Prostate gland (tissue), 2 donors: Measurements from ENCODE around the gene EREG. TPM values are rescaled to one million over a fixed set of nuclear protein-coding genes. Genes with fewer than 3 reads are reported as not detected.

ENCODE experiments used
- DNase-seq: peaks from one replicate; pipeline ENCODE4 v3.0.0-alpha.2; 2019; ENCODE audit warnings: low spot score
- H3K27ac ChIP-seq, 2 donors: fragments of 200-600 bp; sonication (generic); 2 replicates each; pipeline ENCODE4 v1.5.1; 2017 to 2019
- H3K27me3 ChIP-seq: fragments of 200-600 bp; sonication (generic); replicated peaks from 2 replicates; pipeline ENCODE4 v1.5.1; 2019; ENCODE audit not compliant: insufficient read depth
- H3K36me3 ChIP-seq, 2 donors: fragments of 200-600 bp; sonication (generic); 1 replicate in 1 of 2; 2 replicates in 1 of 2; pipeline versions ENCODE4 v1.5.1 to v1.8.1; 2017 to 2019
- H3K4me1 ChIP-seq: fragments of 200-600 bp; sonication (generic); replicated peaks from 2 replicates; pipeline ENCODE4 v1.5.1; 2019
- H3K4me3 ChIP-seq, 2 donors: fragments of 200-600 bp; sonication (generic); 2 replicates each; pipeline ENCODE4 v1.5.1; 2017 to 2019
- H3K9me3 ChIP-seq: fragments of 200-600 bp; sonication (generic); 2 replicates; pipeline ENCODE4 v1.5.1; 2017
- CTCF ChIP-seq, 4 experiments: fragments of 200-600 bp in 2 of 4; fragments of 450-650 bp in 2 of 4; sonication (generic) in 2 of 4; IDR thresholded peaks; 1 replicate in 3 of 4; 2 replicates in 1 of 4; pipeline ENCODE4 v1.5.1; 2016 to 2019; ENCODE audit warnings: antibody characterized with exemption in 4 of 4, mild to moderate bottlenecking in 2 of 4, moderate library complexity in 2 of 4
- POLR2A ChIP-seq: fragments of 450-650 bp; IDR thresholded peaks from one replicate; pipeline ENCODE4 v1.6.1; 2016; ENCODE audit warnings: antibody characterized with exemption, mild to moderate bottlenecking
- POLR2AphosphoS5 ChIP-seq: sonication (generic); formaldehyde crosslinking; IDR thresholded peaks from one replicate; pipeline ENCODE4 v1.6.1; 2017; ENCODE audit warnings: antibody characterized with exemption
- WGBS: methylation state at CpG from one replicate; pipeline ENCODE4 v1.1.5; 2018; 5-methylcytosine and 5-hydroxymethylcytosine counted together
- intact Hi-C: fragments of 100-400 bp; cut with DNase I; formaldehyde crosslinking; loops from one replicate; pipeline ENCODE4 v1.14.2; 2022
- total RNA-seq, 2 donors: library from RNA; depleted of rRNA; stranded (reverse); fragments of >200 nt; gene quantifications; one replicate each; pipeline ENCODE4 v1.1.0, GENCODE V29; 2016

Gene EREG
- total RNA-seq, 2 donors from 2014 or later, result 0.18 to 0.51 TPM

GRCh38 chr4:74357965-74358364, 7.0 kb upstream of the EREG start:
- DNase-seq, result no peak
- intact Hi-C loops, result no loop called here
- WGBS, result 71% methylated on average over 1 of the region's 1 CpG

GRCh38 chr4:74361671-74362070, 3.3 kb upstream of the EREG start:
- intact Hi-C loops, result no loop called here
- Histone ChIP-seq H3K27me3 (no peaks in the 10 kb centered on the region), H3K4me3 (no peak overlapping the region), H3K4me1 (no peaks in the 10 kb centered on the region), H3K9me3 (no peaks in the 10 kb centered on the region), H3K27ac (no peak overlapping the region), H3K36me3 (no peaks in the 10 kb centered on the region)
- DNase-seq, result no peak
- TF ChIP-seq CTCF (IDR thresholded peaks at IDR 0.05), result no peak
- no peak for TF ChIP-seq POLR2A
- 68% methylated on average over 4 of the region's 4 CpGs for WGBS

More at GRCh38 chr4:74357965-74358364, 7.0 kb upstream of the EREG start:
- H3K27ac ChIP-seq, result no peak overlapping the region
- TF ChIP-seq POLR2A, result no peak
- no peak for TF ChIP-seq CTCF (IDR thresholded peaks at IDR 0.05)
- no peak for TF ChIP-seq POLR2AphosphoS5
- H3K4me3 ChIP-seq, result no peak overlapping the region
- no peaks in the 10 kb centered on the region for H3K27me3 ChIP-seq
- H3K4me1 ChIP-seq, result no peaks in the 10 kb centered on the region
- no peaks in the 10 kb centered on the region for H3K36me3 ChIP-seq
- H3K9me3 ChIP-seq, result no peaks in the 10 kb centered on the region

- intact Hi-C loops, result no loop called here
- H3K4me3 ChIP-seq, result no peak overlapping the region
- no peak for DNase-seq
- no peaks in the 10 kb centered on the region for H3K4me1 ChIP-seq
- H3K27me3 ChIP-seq, result no peaks in the 10 kb centered on the region
- H3K36me3 ChIP-seq, result no peaks in the 10 kb centered on the region
- H3K27ac ChIP-seq, result no peak overlapping the region
- no peaks in the 10 kb centered on the region for H3K9me3 ChIP-seq
- 96% methylated on average over 3 of the region's 3 CpGs for WGBS
- TF ChIP-seq CTCF (IDR thresholded peaks at IDR 0.05) (no peak), POLR2A (no peak), POLR2AphosphoS5 (no peak)
Measured at GRCh38 chr4:74362347-74362746, 2.6 kb upstream of the EREG start.

GRCh38 chr4:74364256-74364651, 691 bp upstream of the EREG start:
- Histone ChIP-seq H3K27me3 (no peaks in the 10 kb centered on the region), H3K9me3 (no peaks in the 10 kb centered on the region), H3K36me3 (no peaks in the 10 kb centered on the region), H3K4me1 (no peaks in the 10 kb centered on the region), H3K4me3 (no peak overlapping the region), H3K27ac (no peak overlapping the region)
- no peak for DNase-seq
- no peak for TF ChIP-seq CTCF (IDR thresholded peaks at IDR 0.05)
- no peak for TF ChIP-seq POLR2A
- no peak for TF ChIP-seq POLR2AphosphoS5
- intact Hi-C loops, result no loop called here
- 67% methylated on average over 8 of the region's 8 CpGs for WGBS

- WGBS, result 12% methylated on average over 11 of the region's 11 CpGs
- no peak for TF ChIP-seq POLR2AphosphoS5
- TF ChIP-seq POLR2A, result no peak
- TF ChIP-seq CTCF (IDR thresholded peaks at IDR 0.05), result no peak
- Histone ChIP-seq H3K27me3 (no peaks in the 10 kb centered on the region), H3K27ac (no peak overlapping the region), H3K9me3 (no peaks in the 10 kb centered on the region), H3K4me1 (no peaks in the 10 kb centered on the region), H3K4me3 (no peak overlapping the region), H3K36me3 (no peaks in the 10 kb centered on the region)
- intact Hi-C loops, result no loop called here
- DNase-seq, result peak; percentile 20
Measured at GRCh38 chr4:74365761-74366160, 816 bp downstream of the EREG start.
